Central memory CD8-positive, alpha-beta T cell (primary cell): ENCODE measurements around the gene ATP11A.

ENCODE experiments used
- ATAC-seq: fragments of 150-1000 bp; cut with Tn5 transposase; replicated peaks from 2 replicates; pipeline ENCODE4 v1.10.0; 2022; ENCODE audit warnings: mild to moderate bottlenecking, moderate FRiP score, moderate number of reproducible peaks; ENCODE audit not compliant: poor library complexity, severe bottlenecking; ENCODE audit errors: extremely low read depth
- DNase-seq, 2 donors: peaks; one replicate each; pipeline ENCODE4 v3.0.0; 2021; ENCODE audit warnings: low spot score in 2 of 2
- H3K27ac Mint-ChIP-seq: one replicate; pipeline ENCODE4 v1.8.0; 2022; ENCODE audit warnings: low read depth, mild to moderate bottlenecking, moderate library complexity, mixed read lengths
- H3K27me3 Mint-ChIP-seq: one replicate; pipeline ENCODE4 v1.8.0; 2022; ENCODE audit warnings: mixed read lengths
- H3K36me3 Mint-ChIP-seq: one replicate; pipeline ENCODE4 v1.8.0; 2022; ENCODE audit warnings: mild to moderate bottlenecking, moderate library complexity, mixed read lengths; ENCODE audit not compliant: insufficient read depth
- H3K4me1 Mint-ChIP-seq: one replicate; pipeline ENCODE4 v1.8.0; 2022; ENCODE audit warnings: mixed read lengths
- H3K4me3 Mint-ChIP-seq: one replicate; pipeline ENCODE4 v1.8.0; 2022; ENCODE audit warnings: mild to moderate bottlenecking, moderate library complexity, mixed read lengths
- H3K9me3 Mint-ChIP-seq: one replicate; pipeline ENCODE4 v1.8.0; 2022; ENCODE audit warnings: mixed read lengths

ATP11A gene

DNA sequence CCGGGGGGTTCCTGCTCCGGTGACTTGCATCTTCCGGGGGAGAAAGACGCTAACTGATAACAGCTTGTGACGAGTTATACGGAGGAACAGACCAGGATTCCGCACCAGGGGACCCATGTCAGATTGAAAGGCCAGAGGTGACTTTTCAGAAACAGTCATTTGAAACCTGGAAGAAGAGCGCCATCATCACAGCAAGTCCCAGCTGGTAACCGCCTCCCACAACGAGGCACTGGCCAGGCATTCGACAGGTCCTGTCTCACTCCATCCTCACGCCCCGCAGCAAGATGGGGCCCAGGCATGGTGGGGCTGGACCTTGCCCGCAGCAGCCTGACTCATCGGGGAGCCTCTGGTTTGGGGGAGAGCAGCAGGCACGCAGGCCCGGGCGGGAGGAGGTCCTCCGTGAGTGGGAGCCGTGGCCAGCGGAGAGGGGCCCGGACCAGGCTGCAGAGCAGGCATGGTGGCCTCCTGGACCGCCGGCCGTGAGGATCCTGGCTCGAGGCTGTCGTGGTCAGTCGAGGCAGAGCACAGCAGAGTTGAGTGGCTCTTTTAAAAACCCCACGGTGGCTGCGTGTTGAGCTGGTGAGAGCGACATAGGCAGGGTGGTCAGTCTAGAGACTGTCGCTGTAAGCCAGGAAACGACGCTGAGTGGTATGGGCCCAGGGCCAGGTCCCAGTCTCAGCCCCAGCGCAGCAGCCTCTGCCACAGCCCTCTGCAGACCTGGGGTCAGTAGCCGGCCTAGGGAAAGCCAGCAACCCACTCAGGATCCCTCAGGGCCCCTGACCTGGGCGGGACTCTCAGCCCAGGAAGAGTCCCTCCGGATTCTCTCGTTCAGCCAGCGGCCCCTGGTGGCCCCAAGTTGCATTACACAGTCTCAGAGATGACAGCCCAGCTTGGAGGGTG is 184.3 kb downstream of the ATP11A start:
- ATAC-seq = peak; percentile 35
- Mint-ChIP-seq H3K27me3 (no peaks in the 10 kb centered on the region), H3K36me3 (peaks cover 17% of the 10 kb centered on the region), H3K4me3 (peak overlapping the region; percentile 45), H3K27ac (peak overlapping the region; percentile 86), H3K4me1 (peaks cover 18% of the 10 kb centered on the region), H3K9me3 (peaks cover 12% of the 10 kb centered on the region)
- DNase-seq = no peak

DNA sequence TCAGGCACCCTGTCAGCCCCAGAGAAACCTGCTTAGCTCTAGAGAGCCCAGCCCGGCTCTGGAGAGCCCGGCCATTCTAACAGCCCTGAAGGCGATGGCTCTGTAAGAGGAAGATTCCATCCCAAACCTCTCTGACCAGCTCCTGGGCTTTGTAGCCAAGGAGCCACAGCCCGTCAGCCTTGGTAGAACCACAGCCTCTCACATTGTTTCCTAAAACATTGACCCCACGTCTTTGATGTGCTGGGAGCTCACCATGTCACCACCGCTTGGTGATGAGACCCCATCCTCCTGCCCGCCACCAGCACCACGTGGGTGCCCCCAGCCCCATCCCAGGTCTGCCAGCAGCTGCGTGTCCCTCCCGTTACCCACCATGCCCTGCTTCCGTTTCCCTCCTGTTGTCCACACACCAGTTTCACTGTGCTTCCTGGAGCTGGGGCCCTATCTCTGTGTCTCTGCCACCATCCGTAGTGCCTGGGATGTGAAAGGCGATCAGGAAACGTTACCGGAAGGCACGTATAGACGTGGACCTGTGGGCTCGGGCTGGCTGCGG is 185.0 kb downstream of the ATP11A start:
- H3K9me3 Mint-ChIP-seq = peaks cover 12% of the 10 kb centered on the region
- H3K27me3 Mint-ChIP-seq = no peaks in the 10 kb centered on the region
- no peak overlapping the region for H3K27ac Mint-ChIP-seq
- ATAC-seq (no peak), DNase-seq (no peak)
- peak overlapping the region; percentile 20 for H3K4me3 Mint-ChIP-seq
- peaks cover 18% of the 10 kb centered on the region for H3K4me1 Mint-ChIP-seq
- peaks cover 17% of the 10 kb centered on the region for H3K36me3 Mint-ChIP-seq

DNA sequence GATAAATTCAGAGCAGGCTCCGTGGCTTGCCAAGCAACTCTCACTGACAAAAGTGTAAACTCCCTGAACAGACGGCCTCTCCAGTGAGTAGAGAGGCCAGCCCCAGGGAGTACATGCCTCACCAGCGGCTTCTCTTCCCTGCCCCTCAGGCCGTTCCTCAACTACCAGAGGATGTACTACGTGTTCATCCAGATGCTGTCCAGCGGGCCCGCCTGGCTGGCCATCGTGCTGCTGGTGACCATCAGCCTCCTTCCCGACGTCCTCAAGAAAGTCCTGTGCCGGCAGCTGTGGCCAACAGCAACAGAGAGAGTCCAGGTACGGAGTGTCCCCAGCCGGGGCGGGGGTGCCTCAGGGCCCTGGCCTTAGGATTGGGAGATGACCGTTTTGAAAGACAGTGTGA is 185.8 kb downstream of the ATP11A start:
- H3K27ac Mint-ChIP-seq = no peak overlapping the region
- peak overlapping the region; percentile 20 for H3K4me3 Mint-ChIP-seq
- H3K36me3 Mint-ChIP-seq = peaks cover 17% of the 10 kb centered on the region
- peaks cover 18% of the 10 kb centered on the region for H3K4me1 Mint-ChIP-seq
- peaks cover 12% of the 10 kb centered on the region for H3K9me3 Mint-ChIP-seq
- H3K27me3 Mint-ChIP-seq = no peaks in the 10 kb centered on the region
- ATAC-seq (no peak), DNase-seq (no peak)

DNA sequence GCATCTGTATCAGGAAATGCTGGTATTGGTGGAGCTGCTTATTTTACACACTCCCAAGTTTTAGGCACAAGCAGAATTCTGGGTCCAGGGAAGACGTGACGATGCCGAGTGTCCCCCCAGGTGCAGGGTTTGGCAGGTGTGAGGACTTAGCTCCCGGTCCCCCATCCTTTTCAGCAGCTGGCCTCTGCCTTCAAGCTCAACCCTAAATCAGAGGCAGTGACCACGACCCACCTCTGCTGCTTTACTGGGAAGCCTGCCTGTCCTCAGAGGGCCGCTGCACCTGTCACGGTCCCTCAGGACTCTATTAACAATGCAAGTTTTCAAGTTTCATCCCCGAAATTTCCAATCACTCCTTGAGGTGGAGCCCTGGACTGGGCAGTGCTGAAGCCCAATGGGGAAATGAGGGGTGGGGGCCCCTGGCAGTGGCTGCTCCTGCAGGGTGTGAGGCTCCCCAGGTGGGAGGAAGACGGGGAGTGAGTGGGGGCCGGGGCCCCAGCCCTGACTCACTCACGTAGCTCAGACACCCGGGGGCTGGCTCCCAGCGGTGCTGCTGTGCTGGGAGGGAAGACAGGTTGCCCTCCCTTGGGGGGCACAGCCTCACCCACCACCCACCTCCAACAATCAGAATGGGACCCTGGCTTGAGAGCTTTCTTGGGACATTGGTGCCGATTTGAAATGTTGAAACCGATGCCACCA is 186.6 kb downstream of the ATP11A start:
- ATAC-seq = no peak
- no peak overlapping the region for H3K27ac Mint-ChIP-seq

DNA sequence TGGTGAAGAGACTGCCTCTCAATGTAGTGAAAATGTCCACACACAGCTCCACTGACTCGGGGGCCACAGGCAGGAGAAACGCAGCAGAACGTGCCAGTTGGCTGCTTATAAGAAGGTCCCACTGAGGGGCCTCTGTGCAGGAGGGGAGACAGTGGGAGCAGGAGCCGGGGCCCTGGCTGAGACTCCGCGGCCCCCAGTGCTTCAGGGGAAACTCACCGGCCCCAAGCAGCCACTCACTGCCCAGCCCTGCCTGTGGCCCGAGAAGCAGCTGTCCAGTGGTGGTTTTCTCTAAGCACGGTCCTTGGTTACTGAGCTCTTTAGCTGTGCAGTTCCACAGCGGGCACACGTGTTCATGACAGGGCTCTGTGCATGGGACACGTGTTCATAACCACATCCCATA is 187.2 kb downstream of the ATP11A start:
- no peaks in the 10 kb centered on the region for H3K27me3 Mint-ChIP-seq
- ATAC-seq (no peak), DNase-seq (no peak)
- H3K9me3 Mint-ChIP-seq = peaks cover 12% of the 10 kb centered on the region
- peaks cover 17% of the 10 kb centered on the region for H3K36me3 Mint-ChIP-seq
- peaks cover 18% of the 10 kb centered on the region for H3K4me1 Mint-ChIP-seq
- H3K27ac Mint-ChIP-seq = no peak overlapping the region
- no peak overlapping the region for H3K4me3 Mint-ChIP-seq

More for the DNA sequence above, 186.6 kb downstream of the ATP11A start:
- no peak for DNase-seq
- peaks cover 18% of the 10 kb centered on the region for H3K4me1 Mint-ChIP-seq
- H3K4me3 Mint-ChIP-seq = no peak overlapping the region
- no peaks in the 10 kb centered on the region for H3K27me3 Mint-ChIP-seq
- peaks cover 17% of the 10 kb centered on the region for H3K36me3 Mint-ChIP-seq
- peaks cover 12% of the 10 kb centered on the region for H3K9me3 Mint-ChIP-seq

DNA sequence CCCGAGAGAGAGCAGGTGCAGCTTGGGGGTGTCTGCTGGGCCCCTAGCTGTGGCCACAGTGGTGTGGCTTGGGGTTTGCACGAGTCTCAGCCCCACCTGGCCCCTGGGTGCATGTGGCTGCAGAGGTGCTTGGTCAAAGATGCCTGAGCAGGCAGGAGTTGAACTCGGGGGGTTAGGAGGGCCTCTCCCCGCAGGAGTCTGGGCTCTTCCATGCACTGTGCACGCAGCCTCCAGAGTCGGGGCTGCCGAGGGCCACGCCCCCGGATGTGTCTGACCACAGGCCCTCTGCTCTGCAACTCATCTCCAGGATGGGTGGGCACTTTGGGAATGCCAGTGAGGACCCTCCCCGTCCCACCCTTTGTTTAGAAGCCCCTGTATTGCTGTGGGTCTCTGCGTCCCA is 187.7 kb downstream of the ATP11A start:
- Mint-ChIP-seq H3K27ac (no peak overlapping the region), H3K27me3 (no peaks in the 10 kb centered on the region), H3K4me3 (no peak overlapping the region), H3K4me1 (peaks cover 18% of the 10 kb centered on the region), H3K36me3 (peaks cover 16% of the 10 kb centered on the region), H3K9me3 (peaks cover 12% of the 10 kb centered on the region)
- no peak for DNase-seq
- ATAC-seq = no peak

DNA sequence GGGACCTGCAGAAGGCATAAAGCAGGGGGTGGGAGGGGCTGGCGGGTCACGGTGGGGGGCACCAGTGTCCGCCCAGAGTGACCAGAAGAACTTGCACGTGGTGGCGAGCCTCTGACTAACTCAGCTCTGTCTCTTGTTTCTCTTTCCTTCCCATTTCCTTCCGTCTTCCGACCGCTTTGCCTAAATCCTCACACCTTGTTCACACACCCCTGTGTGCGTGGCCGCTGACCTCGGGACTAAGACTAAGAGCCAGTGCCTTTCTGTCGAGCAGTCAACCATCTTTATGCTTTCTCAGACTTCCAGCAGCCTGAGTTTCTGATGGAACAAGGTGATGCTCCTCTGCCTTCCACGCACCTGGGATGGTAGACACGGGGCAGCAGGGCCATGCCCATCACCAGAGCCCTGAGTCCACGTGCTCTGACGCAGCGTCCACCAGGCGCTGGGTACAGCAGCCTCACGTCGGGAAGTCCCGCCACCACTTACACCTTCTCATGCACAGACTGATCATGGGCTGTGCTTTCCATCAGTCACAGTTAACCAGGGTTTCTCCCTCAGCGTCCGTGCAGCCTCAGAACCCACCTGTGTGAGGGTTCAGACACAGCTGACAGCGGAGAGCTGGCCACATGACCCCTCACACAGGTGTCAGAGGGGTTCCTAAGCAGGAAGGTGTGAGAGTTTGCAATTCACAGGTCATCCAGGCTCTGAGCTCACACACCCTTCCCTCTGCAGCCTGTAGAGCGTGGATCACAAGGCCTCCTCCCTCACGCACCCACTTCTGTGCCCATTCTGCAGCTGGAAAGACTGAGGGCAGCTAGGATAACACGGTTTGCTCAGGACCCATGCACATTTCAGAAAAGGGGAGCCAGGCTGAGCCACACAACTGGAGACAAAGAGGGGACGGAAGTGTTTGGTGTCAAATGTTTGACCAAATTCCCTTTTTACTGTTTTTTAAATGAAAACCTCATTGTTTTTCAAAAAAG is 188.4 kb downstream of the ATP11A start:
- H3K27ac Mint-ChIP-seq = no peak overlapping the region
- no peak overlapping the region for H3K4me3 Mint-ChIP-seq
- peaks cover 9% of the 10 kb centered on the region for H3K36me3 Mint-ChIP-seq
- peaks cover 17% of the 10 kb centered on the region for H3K4me1 Mint-ChIP-seq
- H3K9me3 Mint-ChIP-seq = peaks cover 6% of the 10 kb centered on the region
- ATAC-seq (no peak), DNase-seq (no peak)
- no peaks in the 10 kb centered on the region for H3K27me3 Mint-ChIP-seq

DNA sequence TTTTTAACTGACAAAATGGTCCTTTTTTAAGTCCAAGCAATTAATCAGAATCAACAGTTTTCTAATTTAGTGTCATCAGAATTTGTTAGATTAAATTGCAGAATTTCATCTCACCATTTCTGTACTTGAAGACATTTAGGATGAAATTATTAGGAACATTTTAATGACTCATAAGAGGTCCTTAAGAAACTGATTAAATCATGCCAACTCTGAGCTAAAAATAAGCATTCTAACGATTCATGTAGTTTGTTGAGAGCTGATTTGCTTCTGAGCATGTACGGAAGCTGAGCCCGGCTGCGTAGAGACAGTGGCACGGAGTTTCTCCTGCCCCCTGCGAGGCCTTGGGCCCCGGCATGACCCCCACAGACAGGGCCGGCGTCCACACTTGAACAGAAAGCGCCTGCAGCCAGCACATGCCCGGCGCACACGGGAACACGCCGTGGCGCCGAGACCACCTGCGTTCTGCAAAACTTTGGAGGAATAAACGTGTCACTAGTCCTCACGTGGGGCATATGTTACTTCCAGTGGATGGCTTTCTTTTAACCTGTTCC is 189.5 kb downstream of the ATP11A start:
- DNase-seq (no peak), ATAC-seq (no peak)
- H3K9me3 Mint-ChIP-seq = no peaks in the 10 kb centered on the region
- H3K4me1 Mint-ChIP-seq = peaks cover 10% of the 10 kb centered on the region
- no peaks in the 10 kb centered on the region for H3K27me3 Mint-ChIP-seq
- H3K4me3 Mint-ChIP-seq = no peak overlapping the region
- H3K36me3 Mint-ChIP-seq = peaks cover 4% of the 10 kb centered on the region
- H3K27ac Mint-ChIP-seq = no peak overlapping the region

DNA sequence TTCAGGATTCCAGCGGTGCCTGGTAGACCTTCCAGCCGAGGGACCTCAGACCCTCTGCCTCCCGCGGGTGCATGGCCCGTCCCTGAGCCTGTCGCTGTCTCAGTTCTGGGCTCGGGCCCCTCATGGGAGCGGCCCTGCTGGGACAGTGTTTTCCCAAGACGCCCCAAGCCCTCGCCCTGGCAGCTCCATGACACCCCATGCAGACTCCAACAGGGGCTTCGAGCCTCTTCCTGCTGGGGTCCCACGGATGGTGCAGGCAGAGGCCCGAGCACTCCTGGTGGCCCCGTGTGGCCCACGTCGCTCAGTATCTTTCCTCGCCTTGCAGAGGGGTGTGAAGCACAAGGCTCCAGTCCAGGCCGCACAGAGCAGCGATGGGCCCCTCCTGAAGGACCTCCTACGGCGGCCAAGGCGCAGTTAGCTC is 190.4 kb downstream of the ATP11A start:
- peaks cover 4% of the 10 kb centered on the region for H3K36me3 Mint-ChIP-seq
- H3K4me1 Mint-ChIP-seq = peaks cover 5% of the 10 kb centered on the region
- DNase-seq (no peak), ATAC-seq (no peak)
- no peak overlapping the region for H3K27ac Mint-ChIP-seq
- no peaks in the 10 kb centered on the region for H3K27me3 Mint-ChIP-seq
- H3K9me3 Mint-ChIP-seq = no peaks in the 10 kb centered on the region
- H3K4me3 Mint-ChIP-seq = no peak overlapping the region

DNA sequence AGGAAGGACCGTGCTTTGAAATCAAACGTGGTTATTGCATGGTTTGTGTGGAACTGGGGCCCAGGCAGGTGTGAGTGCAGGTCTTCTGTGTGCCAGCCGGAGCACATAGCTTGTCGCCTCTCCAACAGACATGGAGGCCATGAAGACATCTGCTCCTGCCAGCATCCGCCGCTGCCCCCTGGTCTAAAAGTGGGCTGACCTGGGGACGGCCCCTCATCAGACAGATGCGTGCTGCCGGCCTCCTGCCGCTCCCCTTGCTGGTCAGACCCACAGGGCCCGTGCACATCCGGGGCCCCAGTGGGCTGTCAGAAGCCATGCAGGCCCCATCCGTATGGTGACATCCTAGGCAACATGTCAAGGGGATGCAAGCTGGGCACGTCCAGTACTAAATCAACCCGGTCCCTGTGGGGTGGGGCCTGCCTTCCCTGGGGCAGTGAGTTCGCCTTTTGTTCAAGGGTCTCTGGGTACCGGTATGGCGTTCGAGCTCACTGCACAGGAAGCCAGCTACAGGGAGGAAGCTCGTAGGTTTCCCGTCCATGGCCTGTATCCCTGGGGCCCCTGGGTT is 191.2 kb downstream of the ATP11A start:
- H3K36me3 Mint-ChIP-seq = peaks cover 2% of the 10 kb centered on the region
- H3K4me3 Mint-ChIP-seq = no peak overlapping the region
- ATAC-seq (no peak), DNase-seq (no peak)
- H3K27me3 Mint-ChIP-seq = no peaks in the 10 kb centered on the region
- H3K4me1 Mint-ChIP-seq = no peaks in the 10 kb centered on the region
- H3K27ac Mint-ChIP-seq = no peak overlapping the region
- H3K9me3 Mint-ChIP-seq = no peaks in the 10 kb centered on the region

DNA sequence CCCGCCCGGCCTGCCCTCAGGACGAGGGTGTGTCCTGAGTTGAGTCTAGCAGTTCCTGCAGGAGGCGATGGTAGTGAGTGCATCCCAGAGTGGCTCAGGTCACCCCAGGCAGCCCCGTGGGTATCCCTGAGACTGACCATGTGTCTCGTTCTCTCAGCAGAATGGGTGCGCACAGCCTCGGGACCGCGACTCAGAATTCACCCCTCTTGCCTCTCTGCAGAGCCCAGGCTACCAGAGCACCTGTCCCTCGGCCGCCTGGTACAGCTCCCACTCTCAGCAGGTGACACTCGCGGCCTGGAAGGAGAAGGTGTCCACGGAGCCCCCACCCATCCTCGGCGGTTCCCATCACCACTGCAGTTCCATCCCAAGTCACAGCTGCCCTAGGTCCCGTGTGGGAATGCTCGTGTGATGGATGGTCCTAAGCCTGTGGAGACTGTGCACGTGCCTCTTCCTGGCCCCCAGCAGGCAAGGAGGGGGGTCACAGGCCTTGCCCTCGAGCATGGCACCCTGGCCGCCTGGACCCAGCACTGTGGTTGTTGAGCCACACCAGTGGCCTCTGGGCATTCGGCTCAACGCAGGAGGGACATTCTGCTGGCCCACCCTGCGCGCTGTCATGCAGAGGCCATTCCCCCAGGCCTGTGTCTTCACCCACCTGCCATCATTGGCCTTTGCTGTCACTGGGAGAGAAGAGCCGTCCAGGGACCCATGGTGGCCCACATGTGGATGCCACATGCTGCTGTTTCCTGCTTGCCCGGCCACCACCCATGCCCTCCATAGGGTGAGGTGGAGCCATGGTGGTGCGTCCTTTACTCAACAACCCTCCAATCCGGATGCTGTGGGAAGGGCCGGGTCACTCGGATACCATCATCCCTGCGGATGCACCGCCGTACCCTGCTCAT is 192.1 kb downstream of the ATP11A start:
- ATAC-seq (no peak), DNase-seq (no peak)
- Mint-ChIP-seq H3K27ac (no peak overlapping the region), H3K27me3 (no peaks in the 10 kb centered on the region), H3K4me3 (no peak overlapping the region), H3K4me1 (no peaks in the 10 kb centered on the region), H3K9me3 (no peaks in the 10 kb centered on the region), H3K36me3 (peaks cover 2% of the 10 kb centered on the region)
